Natural killer cell (primary cell): ENCODE results near the gene ACY1. TPM values are rescaled to one million over a fixed set of nuclear protein-coding genes. Genes with fewer than 3 reads are reported as not detected.

Experiments
- total RNA-seq, 4 donors: library from RNA; stranded (reverse); fragments of 120-200 nt in 1 of 4; gene quantifications; one replicate each; pipeline versions ENCODE4 v1.2.3 to v1.2.4, GENCODE V29; 2013 to 2022

The ACY1 gene
- total RNA-seq, 3 donors from 2014 or later (not counting 1 experiment from before 2014, with no cell fraction given): 8.4 to 19.5 (median 13.8) TPM

Other genes starting within 250 kb of the ACY1 start
- not detected for gene IQCF6, start 204.3 kb upstream of the ACY1 start, total RNA-seq
- gene IQCF2, start 121.9 kb upstream of the ACY1 start, total RNA-seq: not detected
- not detected for gene IQCF5, start 107.9 kb upstream of the ACY1 start, total RNA-seq
- not detected for gene IQCF1, start 80.2 kb upstream of the ACY1 start, total RNA-seq
- gene RRP9, start 41.6 kb upstream of the ACY1 start, total RNA-seq: 10 to 100 TPM; 11.2 to 13.0 (median 12.7) TPM
- 1 to 10 TPM; 4.6 to 7.4 (median 5.6) TPM for gene PARP3, start 41.2 kb upstream of the ACY1 start, total RNA-seq
- not detected for gene GPR62, start 28.2 kb upstream of the ACY1 start, total RNA-seq
- 10 to 100 TPM; 15.0 to 24.7 (median 18.4) TPM for gene PCBP4, start 16.1 kb upstream of the ACY1 start, total RNA-seq
- gene ABHD14B, start 9.5 kb upstream of the ACY1 start, total RNA-seq: 10 to 100 TPM; 32.8 to 42.2 (median 34.2) TPM
- gene ABHD14A, start 8.5 kb upstream of the ACY1 start, total RNA-seq: 10 to 100 TPM; 12.0 to 14.7 (median 13.4) TPM
- gene RPL29, start 12.4 kb downstream of the ACY1 start, total RNA-seq: 100 to 1,000 TPM; 486 to 819 (median 797) TPM
- gene DUSP7, start 73.0 kb downstream of the ACY1 start, total RNA-seq: 10 to 100 TPM in 2 of 3 donors, 1 to 10 TPM in 1; 8.7 to 17.4 (median 11.6) TPM
- 1 to 10 TPM; 1.3 to 2.6 (median 2.4) TPM for gene POC1A, start 170.9 kb downstream of the ACY1 start, total RNA-seq
- 10 to 100 TPM; 17.0 to 34.5 (median 33.4) TPM for gene ALAS1, start 214.6 kb downstream of the ACY1 start, total RNA-seq
- under 1 TPM in 2 of 3 donors, not detected in 1; 0.20 to 0.21 TPM for gene TLR9, start 242.1 kb downstream of the ACY1 start, total RNA-seq